WTC11 (cell line): Measurements from ENCODE around the gene TRMT6.

Source experiments
- NR2C2 ChIP-seq: sonication (generic); formaldehyde crosslinking; IDR thresholded peaks from 2 replicates; pipeline ENCODE4 v1.8.0; 2022; ENCODE audit warnings: mild to moderate bottlenecking, missing genetic modification reagents
- TP53 ChIP-seq: sonication (generic); formaldehyde crosslinking; IDR thresholded peaks from 2 replicates; pipeline ENCODE4 v1.8.1; 2023; ENCODE audit warnings: mild to moderate bottlenecking, missing genetic modification reagents

DNA sequence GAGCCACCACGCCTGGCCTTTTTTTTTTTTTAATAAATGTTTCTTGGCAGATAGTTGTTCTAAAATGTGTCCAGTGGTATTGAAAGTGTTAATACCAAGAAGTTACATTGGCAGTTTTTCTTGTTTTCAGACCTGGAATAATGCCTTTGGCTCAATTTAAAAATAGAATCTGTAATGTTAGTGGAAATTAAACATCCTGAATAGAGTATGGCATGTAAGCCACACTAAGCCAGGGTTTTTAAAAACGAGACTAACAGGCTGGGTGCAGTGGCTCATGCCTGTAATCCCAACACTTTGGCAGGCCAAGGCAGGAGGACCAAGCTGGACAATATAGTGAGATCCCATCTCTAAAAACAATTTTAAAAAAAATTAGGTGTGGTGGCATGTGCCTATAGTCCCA is 25.4 kb upstream of the TRMT6 start:
- TF ChIP-seq NR2C2 (CRISPR knock-in tag) (no peak), TP53 (CRISPR knock-in tag) (no peak)
